Endothelial cell of umbilical vein (primary cell): ENCODE results near the gene ZNF699. TPM values are rescaled to one million over a fixed set of nuclear protein-coding genes. Genes with fewer than 3 reads are reported as not detected.

ENCODE experiments used
- BruUV-seq: library from RNA; stranded (reverse); fragments of 400-500 nt; replicated peaks from 2 replicates; lab custom pipeline; 2021; lab: Mats Ljungman, UMichigan
- CTCF ChIA-PET: fragments of 300-600, 350-600 bp; sonication (Branson Sonifier 250); formaldehyde crosslinking; loops from one replicate; lab custom pipeline; 2021; ENCODE audit warnings: antibody characterized with exemption, inconsistent platforms; lab: Charles Lee
- POLR2A ChIA-PET: fragments of 300-600, 350-600 bp; sonication (Branson Sonifier 250); formaldehyde crosslinking; loops from one replicate; lab custom pipeline; 2021; ENCODE audit warnings: antibody characterized with exemption, inconsistent platforms; lab: Charles Lee
- DNase-seq: peaks from one replicate; pipeline ENCODE4 v3.0.0-alpha.2; 2011; ENCODE audit warnings: low read depth, low spot score
- FAIRE-seq: peaks from 2 replicates; lab custom pipeline; 2011; peaks lifted over from hg19 to GRCh38; lab: Jason Lieb, UNC
- H2AFZ ChIP-seq: 2 replicates; pipeline ENCODE4 v1.6.0; 2012; ENCODE audit warnings: low read depth, low read length, control low read depth, inconsistent platforms
- H3K27ac ChIP-seq: 2 replicates; pipeline ENCODE4 v1.5.1; 2011; ENCODE audit warnings: low read depth, mild to moderate bottlenecking, control low read depth, low read length, moderate library complexity; ENCODE audit not compliant: insufficient read depth
- H3K27me3 ChIP-seq, 2 experiments: 2 replicates each; pipeline versions ENCODE4 v1.6.0 to v1.6.1; 2011; ENCODE audit warnings: low read length in 2 of 2, mixed read lengths in 1 of 2; ENCODE audit not compliant: control insufficient read depth in 2 of 2, insufficient read depth in 2 of 2
- H3K36me3 ChIP-seq, 2 experiments: 2 replicates in 1 of 2; 3 replicates in 1 of 2; pipeline ENCODE4 v1.5.1; 2011; ENCODE audit warnings: low read length in 2 of 2, mild to moderate bottlenecking in 1 of 2, moderate library complexity in 1 of 2; ENCODE audit not compliant: control insufficient read depth in 2 of 2, insufficient read depth in 2 of 2; ENCODE audit errors: extremely low read depth in 1 of 2
- H3K4me1 ChIP-seq: 3 replicates; pipeline ENCODE4 v1.5.1; 2011; ENCODE audit warnings: mild to moderate bottlenecking, low read length; ENCODE audit not compliant: control insufficient read depth, insufficient read depth; ENCODE audit errors: extremely low read depth
- H3K4me2 ChIP-seq: 2 replicates; pipeline ENCODE4 v1.6.1; 2011; ENCODE audit warnings: low read length, control low read depth, mixed read lengths; ENCODE audit not compliant: insufficient read depth
- H3K4me3 ChIP-seq, 3 experiments: fragments of 200-600 bp in 1 of 3; sonication (generic), shearing (Covaris generic) in 1 of 3; replicated peaks in 1 of 3; 2 replicates each; pipeline ENCODE4 v1.5.1; 2011 to 2016; ENCODE audit warnings: control low read depth in 3 of 3, low read length in 3 of 3, mild to moderate bottlenecking in 2 of 3, inconsistent platforms in 1 of 3, low read depth in 1 of 3, moderate library complexity in 1 of 3; ENCODE audit not compliant: insufficient read depth in 1 of 3
- H3K79me2 ChIP-seq: 2 replicates; pipeline ENCODE4 v1.6.0; 2012; ENCODE audit warnings: low read length, inconsistent platforms; ENCODE audit not compliant: control insufficient read depth, insufficient read depth
- H3K9ac ChIP-seq: replicated peaks from 2 replicates; pipeline ENCODE3; 2011; ENCODE audit warnings: low read length, control low read depth; ENCODE audit not compliant: insufficient read depth; ENCODE audit errors: extremely low read depth
- H3K9me1 ChIP-seq: replicated peaks from 3 replicates; pipeline ENCODE4 v1.6.0; 2011; ENCODE audit warnings: mild to moderate bottlenecking, low read length; ENCODE audit not compliant: control insufficient read depth, insufficient read depth; ENCODE audit errors: extremely low read depth
- H3K9me3 ChIP-seq: replicated peaks from 2 replicates; pipeline ENCODE4 v1.5.1; 2012; ENCODE audit warnings: low read length, inconsistent platforms; ENCODE audit not compliant: control insufficient read depth, insufficient read depth
- H4K20me1 ChIP-seq: replicated peaks from 2 replicates; pipeline ENCODE3; 2011; ENCODE audit warnings: mild to moderate bottlenecking, low read length; ENCODE audit not compliant: control insufficient read depth, insufficient read depth; ENCODE audit errors: extremely low read depth
- EZH2 ChIP-seq: IDR thresholded peaks from 2 replicates; pipeline ENCODE4 v1.6.1; 2012; ENCODE audit warnings: borderline replicate concordance, low read depth, mild to moderate bottlenecking, moderate library complexity, low read length, inconsistent platforms; ENCODE audit not compliant: severe bottlenecking
- FOS ChIP-seq: IDR thresholded peaks from 2 replicates; pipeline ENCODE4 v1.6.1; 2011; ENCODE audit warnings: mild to moderate bottlenecking, low read length, moderate library complexity, borderline replicate concordance; ENCODE audit not compliant: insufficient read depth
- POLR2A ChIP-seq: IDR thresholded peaks from 2 replicates; pipeline ENCODE4 v1.6.1; 2012; ENCODE audit warnings: low read depth, mild to moderate bottlenecking, control low read depth, low read length
- POLR2AphosphoS5 ChIP-seq: IDR thresholded peaks from 2 replicates; pipeline ENCODE4 v1.6.1; 2012; ENCODE audit warnings: low read depth, mild to moderate bottlenecking, control low read depth, low read length, moderate library complexity; ENCODE audit not compliant: insufficient read depth
- dilution Hi-C: fragments of 300-500 bp; cut with MboI; formaldehyde crosslinking; loops from one replicate; pipeline ENCODE4 v1.15.0; 2019; ENCODE audit warnings: low sequenced_read_pairs; ENCODE audit not compliant: extremely low pct_ligation_motif_present
- intact Hi-C: fragments of 100-400 bp; cut with micrococcal nuclease; formaldehyde crosslinking; loops from one replicate; pipeline ENCODE4 v1.10.0; 2022
- polyA plus RNA-seq, 4 experiments: library from polyadenylated mRNA; depleted of rRNA in 3 of 4; stranded (reverse) in 3 of 4; unstranded in 1 of 4; fragments of >200 nt; gene quantifications; 2 replicates each; pipeline versions ENCODE4 v1.2.1 to v1.2.3, GENCODE V29; 2011 to 2012; ENCODE audit warnings: missing spikeins in 1 of 4
- total RNA-seq: library from RNA; stranded (reverse); gene quantifications from 2 replicates; pipeline ENCODE4 v1.2.3, GENCODE V29; 2021
- TF ChIP-seq, protein P1 (sequence below): IDR thresholded peaks from 2 replicates; pipeline ENCODE4 v1.6.1; 2011; ENCODE audit not compliant: insufficient read depth, insufficient read length
- TF ChIP-seq, protein P2 (sequence below), 2 donors: IDR thresholded peaks; 1 replicate in 1 of 2; 2 replicates in 1 of 2; pipeline ENCODE4 v1.5.1; 2011; ENCODE audit warnings: low read length in 2 of 2, mild to moderate bottlenecking in 2 of 2, moderate library complexity in 2 of 2, control low read depth in 1 of 2, inconsistent platforms in 1 of 2, low read depth in 1 of 2; ENCODE audit not compliant: insufficient read depth in 1 of 2; ENCODE audit errors: extremely low read depth in 1 of 2

ZNF699 gene
- total and polyA plus RNA-seq, 2 donors (not counting 3 experiments of a cell fraction or from before 2014, with no cell fraction given), result 0.59 to 4.7 TPM

DNA sequence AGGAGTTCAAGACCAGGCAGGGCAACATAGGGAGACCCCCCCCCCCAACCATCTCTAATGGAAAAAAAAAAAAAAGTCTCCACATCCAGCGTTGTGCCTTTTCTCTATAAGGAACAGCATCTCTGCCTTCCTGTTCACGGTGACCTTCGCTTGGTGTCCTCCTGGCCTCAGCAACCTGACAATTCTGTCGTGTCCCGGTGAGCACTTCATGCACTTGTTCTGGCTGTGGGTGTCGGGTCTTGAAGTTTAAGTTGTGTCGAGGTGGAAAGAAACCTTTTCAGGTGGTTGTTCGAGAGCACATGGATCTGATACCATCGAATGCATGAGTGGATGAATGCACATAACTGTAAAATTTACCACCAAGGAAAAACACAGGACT, 14.9 kb upstream of the ZNF699 start:
- H3K4me2 ChIP-seq, result peak overlapping the region; percentile 82
- peaks cover 5% of the 10 kb centered on the region for H3K79me2 ChIP-seq
- POLR2A ChIA-PET, result no interaction called here
- intact Hi-C loops, result loop anchor here (1.0 to 5.0 kb wide), 4 partner anchors 15 to 214 kb away; partner anchors contain the start of genes OR7G3, ZNF266, ZNF426 and ZNF699
- CTCF ChIA-PET, result no interaction called here
- no peaks in the 10 kb centered on the region for H3K27me3 ChIP-seq
- peaks cover 10% of the 10 kb centered on the region for H3K4me1 ChIP-seq
- H3K36me3 ChIP-seq, result no peaks in the 10 kb centered on the region
- no peaks in the 10 kb centered on the region for H3K9me3 ChIP-seq
- no peak for TF ChIP-seq FOS
- TF ChIP-seq, protein P1, sequence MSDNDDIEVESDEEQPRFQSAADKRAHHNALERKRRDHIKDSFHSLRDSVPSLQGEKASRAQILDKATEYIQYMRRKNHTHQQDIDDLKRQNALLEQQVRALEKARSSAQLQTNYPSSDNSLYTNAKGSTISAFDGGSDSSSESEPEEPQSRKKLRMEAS, result no peak
- H3K4me3 ChIP-seq, result peak overlapping the region; percentile 58 to 94 (median 79)
- H3K27ac ChIP-seq, result peak overlapping the region; percentile 2
- H3K9ac ChIP-seq, result peak overlapping the region; percentile 52
- BruUV-seq, result no TSS peak
- dilution Hi-C loops, result no loop called here
- no peak for DNase-seq
- H3K9me1 ChIP-seq, result no peaks in the 10 kb centered on the region
- H2AFZ ChIP-seq, result peak overlapping the region; percentile 66
- H4K20me1 ChIP-seq, result no peaks in the 10 kb centered on the region
- no peak for FAIRE-seq

DNA sequence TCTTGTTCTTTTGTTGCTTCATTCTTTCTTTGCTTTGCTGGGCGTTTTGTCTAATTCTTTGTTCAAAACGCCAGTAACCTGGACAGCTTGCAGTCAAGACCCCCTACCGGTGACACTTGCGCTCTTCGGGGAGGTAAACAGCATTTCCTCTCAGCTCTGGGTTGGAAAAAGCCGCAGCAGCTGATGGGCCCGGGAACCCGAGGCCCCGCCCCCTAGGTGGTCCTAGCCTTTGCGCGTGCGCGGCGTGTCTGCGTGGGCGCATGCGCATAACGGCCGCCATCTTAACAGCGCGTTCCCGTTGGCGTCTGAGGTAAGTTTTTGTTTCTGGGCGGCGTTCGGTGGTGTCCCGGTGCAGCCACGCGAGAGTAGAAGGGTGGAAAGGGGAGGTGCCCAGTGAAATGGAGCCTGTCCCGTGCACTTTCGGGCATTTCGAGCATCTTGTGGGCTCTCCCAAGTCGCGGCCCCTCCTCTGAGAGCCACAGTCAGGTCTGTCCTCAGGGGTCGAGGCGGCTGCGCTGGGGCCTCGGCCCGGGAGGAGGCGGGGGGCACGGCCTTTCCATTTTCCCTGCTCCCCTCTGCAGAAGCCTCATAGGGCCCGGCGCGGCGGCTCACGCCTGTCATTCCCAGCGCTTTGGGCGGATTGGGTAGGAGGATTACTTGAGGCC, 14.4 kb upstream of the ZNF699 start, which contains the start of gene ZNF559:
Gene ZNF559 (plus strand): TSS at position 261 of the 665 bp plus-strand sequence. CDS start 14,371 bp downstream, outside the sequence.
- no peaks in the 10 kb centered on the region for H3K9me3 ChIP-seq
- peak within 1 kb of the TSS; percentile 59 for H3K27ac ChIP-seq
- dilution Hi-C loops, result no loop called here
- BruUV-seq, result no TSS peak
- H3K9me1 ChIP-seq, result no peaks in the 10 kb centered on the region
- ChIA-PET POLR2A (interaction anchor here (0.6 kb wide), 1 partner anchor 15 kb away, joined by 5 read pairs; no protein-coding TSS in a partner anchor), CTCF (interaction anchor here (1.0 to 1.2 kb wide), 3 partner anchors 11 to 17 kb away, joined by 3 to 14 read pairs (median 5); partner anchors contain the start of gene ZNF699)
- H2AFZ ChIP-seq, result peak within 1 kb of the TSS; percentile 97
- H3K27me3 ChIP-seq, result no peaks in the 10 kb centered on the region
- DNase-seq, result peak; percentile 98
- peaks cover 10% of the 10 kb centered on the region for H3K4me1 ChIP-seq
- peak within 1 kb of the TSS; percentile 74 to 94 (median 90) for H3K4me3 ChIP-seq
- H3K9ac ChIP-seq, result peak within 1 kb of the TSS; percentile 64
- peak; percentile 94 for FAIRE-seq
- H3K36me3 ChIP-seq, result no peaks in the 10 kb centered on the region
- peak within 1 kb of the TSS; percentile 85 for H3K4me2 ChIP-seq
- no peaks in the 10 kb centered on the region for H4K20me1 ChIP-seq
- TF ChIP-seq POLR2AphosphoS5 (peak; percentile 9), POLR2A (peak; percentile 9), EZH2 (no peak)
- TF ChIP-seq, protein P2, sequence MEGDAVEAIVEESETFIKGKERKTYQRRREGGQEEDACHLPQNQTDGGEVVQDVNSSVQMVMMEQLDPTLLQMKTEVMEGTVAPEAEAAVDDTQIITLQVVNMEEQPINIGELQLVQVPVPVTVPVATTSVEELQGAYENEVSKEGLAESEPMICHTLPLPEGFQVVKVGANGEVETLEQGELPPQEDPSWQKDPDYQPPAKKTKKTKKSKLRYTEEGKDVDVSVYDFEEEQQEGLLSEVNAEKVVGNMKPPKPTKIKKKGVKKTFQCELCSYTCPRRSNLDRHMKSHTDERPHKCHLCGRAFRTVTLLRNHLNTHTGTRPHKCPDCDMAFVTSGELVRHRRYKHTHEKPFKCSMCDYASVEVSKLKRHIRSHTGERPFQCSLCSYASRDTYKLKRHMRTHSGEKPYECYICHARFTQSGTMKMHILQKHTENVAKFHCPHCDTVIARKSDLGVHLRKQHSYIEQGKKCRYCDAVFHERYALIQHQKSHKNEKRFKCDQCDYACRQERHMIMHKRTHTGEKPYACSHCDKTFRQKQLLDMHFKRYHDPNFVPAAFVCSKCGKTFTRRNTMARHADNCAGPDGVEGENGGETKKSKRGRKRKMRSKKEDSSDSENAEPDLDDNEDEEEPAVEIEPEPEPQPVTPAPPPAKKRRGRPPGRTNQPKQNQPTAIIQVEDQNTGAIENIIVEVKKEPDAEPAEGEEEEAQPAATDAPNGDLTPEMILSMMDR (IDR thresholded peaks at IDR 0.05; ENCODE audit: extremely low read depth in 1 of 2, insufficient read depth in 1 of 2, low read depth in 1 of 2, low read length in 2 of 2), result peak; percentile 23 to 33
- intact Hi-C loops, result loop anchor here (1.0 to 5.0 kb wide), 4 partner anchors 15 to 214 kb away; partner anchors contain the start of genes OR7G3, ZNF266, ZNF426 and ZNF699
- H3K79me2 ChIP-seq, result peaks cover 5% of the 10 kb centered on the region
